NCI-H146 treated with DMSO at 0.1 percent for 48 hours (cell line): ENCODE data around the gene AGAP1.
"Not testable (repeated sequence)": the region's sequence is repeated elsewhere in the genome, so short reads cannot be mapped to it uniquely, and the experiment has no call there.

Source experiments
- DNase-seq: peaks from one replicate; lab custom pipeline; 2025; ENCODE audit not compliant: unreplicated experiment; lab: John Stamatoyannopoulos, UW

AGAP1 gene

GRCh38 chr2:235584638-235585007, 90.8 kb downstream of the AGAP1 start:
- DNase-seq: no peak

- DNase-seq: no peak
These were observed 93.4 kb downstream of the AGAP1 start for GRCh38 chr2:235587202-235587601.

- no peak for DNase-seq
These were observed 94.9 kb downstream of the AGAP1 start for GRCh38 chr2:235588750-235589149.

GRCh38 chr2:235591231-235591730, 97.4 kb downstream of the AGAP1 start:
- no peak for DNase-seq

GRCh38 chr2:235591921-235592320, 98.1 kb downstream of the AGAP1 start:
- no peak for DNase-seq

- DNase-seq: no peak
These were observed 98.6 kb downstream of the AGAP1 start for GRCh38 chr2:235592430-235592829.

GRCh38 chr2:235592836-235593235, 99.0 kb downstream of the AGAP1 start:
- no peak for DNase-seq

- DNase-seq: peak; percentile 54
These were observed 100.2 kb downstream of the AGAP1 start for GRCh38 chr2:235594041-235594440.

- DNase-seq: no peak
These were observed 101.1 kb downstream of the AGAP1 start for GRCh38 chr2:235594964-235595363.

GRCh38 chr2:235595422-235596010, 101.7 kb downstream of the AGAP1 start:
- DNase-seq: no peak

GRCh38 chr2:235596272-235596671, 102.4 kb downstream of the AGAP1 start:
- DNase-seq: no peak

GRCh38 chr2:235597081-235597615, 103.3 kb downstream of the AGAP1 start:
- DNase-seq: no peak

- no peak for DNase-seq
These were observed 104.2 kb downstream of the AGAP1 start for GRCh38 chr2:235598026-235598425.

- DNase-seq: no peak
These were observed 105.0 kb downstream of the AGAP1 start for GRCh38 chr2:235598532-235599531.

GRCh38 chr2:235599596-235600338, 105.9 kb downstream of the AGAP1 start:
- no peak for DNase-seq

GRCh38 chr2:235600406-235600805, 106.6 kb downstream of the AGAP1 start:
- no peak for DNase-seq

- DNase-seq: no peak
These were observed 107.1 kb downstream of the AGAP1 start for GRCh38 chr2:235600926-235601325.

GRCh38 chr2:235601960-235602704, 108.3 kb downstream of the AGAP1 start:
- no peak for DNase-seq

GRCh38 chr2:235602971-235603370, 109.1 kb downstream of the AGAP1 start:
- not testable (repeated sequence) for DNase-seq

GRCh38 chr2:235603659-235604058, 109.8 kb downstream of the AGAP1 start:
- no peak for DNase-seq
